Measurements from ENCODE around the gene MFN1.

DNA sequence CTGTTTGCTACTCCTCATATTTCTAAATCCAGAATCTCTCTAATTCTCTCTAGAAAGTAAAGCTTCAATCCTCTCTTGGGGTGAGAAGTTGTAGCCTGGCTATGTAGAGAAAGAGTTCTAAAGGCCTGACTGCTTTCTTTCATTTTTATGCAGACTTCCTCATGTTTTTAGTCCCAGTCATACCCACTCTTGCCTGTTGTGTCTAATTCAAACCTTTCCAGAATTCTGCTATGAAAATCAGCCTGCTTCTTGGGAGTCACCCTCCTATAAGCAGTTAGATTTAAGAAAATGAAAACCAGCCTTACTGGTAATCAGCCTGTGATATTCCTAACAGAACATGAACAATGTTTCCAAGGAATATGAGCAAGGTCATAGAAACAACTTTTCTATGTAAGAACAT lies 39.5 kb upstream of the MFN1 start:
- no peak for TF ChIP-seq POLR2AphosphoS5 (IDR thresholded peaks at IDR 0.05; ENCODE audit: low read depth)
- TF ChIP-seq, protein P1, sequence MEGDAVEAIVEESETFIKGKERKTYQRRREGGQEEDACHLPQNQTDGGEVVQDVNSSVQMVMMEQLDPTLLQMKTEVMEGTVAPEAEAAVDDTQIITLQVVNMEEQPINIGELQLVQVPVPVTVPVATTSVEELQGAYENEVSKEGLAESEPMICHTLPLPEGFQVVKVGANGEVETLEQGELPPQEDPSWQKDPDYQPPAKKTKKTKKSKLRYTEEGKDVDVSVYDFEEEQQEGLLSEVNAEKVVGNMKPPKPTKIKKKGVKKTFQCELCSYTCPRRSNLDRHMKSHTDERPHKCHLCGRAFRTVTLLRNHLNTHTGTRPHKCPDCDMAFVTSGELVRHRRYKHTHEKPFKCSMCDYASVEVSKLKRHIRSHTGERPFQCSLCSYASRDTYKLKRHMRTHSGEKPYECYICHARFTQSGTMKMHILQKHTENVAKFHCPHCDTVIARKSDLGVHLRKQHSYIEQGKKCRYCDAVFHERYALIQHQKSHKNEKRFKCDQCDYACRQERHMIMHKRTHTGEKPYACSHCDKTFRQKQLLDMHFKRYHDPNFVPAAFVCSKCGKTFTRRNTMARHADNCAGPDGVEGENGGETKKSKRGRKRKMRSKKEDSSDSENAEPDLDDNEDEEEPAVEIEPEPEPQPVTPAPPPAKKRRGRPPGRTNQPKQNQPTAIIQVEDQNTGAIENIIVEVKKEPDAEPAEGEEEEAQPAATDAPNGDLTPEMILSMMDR (IDR thresholded peaks at IDR 0.05; ENCODE audit: insufficient read depth, low read length) = no peak
- TF ChIP-seq, protein P2, sequence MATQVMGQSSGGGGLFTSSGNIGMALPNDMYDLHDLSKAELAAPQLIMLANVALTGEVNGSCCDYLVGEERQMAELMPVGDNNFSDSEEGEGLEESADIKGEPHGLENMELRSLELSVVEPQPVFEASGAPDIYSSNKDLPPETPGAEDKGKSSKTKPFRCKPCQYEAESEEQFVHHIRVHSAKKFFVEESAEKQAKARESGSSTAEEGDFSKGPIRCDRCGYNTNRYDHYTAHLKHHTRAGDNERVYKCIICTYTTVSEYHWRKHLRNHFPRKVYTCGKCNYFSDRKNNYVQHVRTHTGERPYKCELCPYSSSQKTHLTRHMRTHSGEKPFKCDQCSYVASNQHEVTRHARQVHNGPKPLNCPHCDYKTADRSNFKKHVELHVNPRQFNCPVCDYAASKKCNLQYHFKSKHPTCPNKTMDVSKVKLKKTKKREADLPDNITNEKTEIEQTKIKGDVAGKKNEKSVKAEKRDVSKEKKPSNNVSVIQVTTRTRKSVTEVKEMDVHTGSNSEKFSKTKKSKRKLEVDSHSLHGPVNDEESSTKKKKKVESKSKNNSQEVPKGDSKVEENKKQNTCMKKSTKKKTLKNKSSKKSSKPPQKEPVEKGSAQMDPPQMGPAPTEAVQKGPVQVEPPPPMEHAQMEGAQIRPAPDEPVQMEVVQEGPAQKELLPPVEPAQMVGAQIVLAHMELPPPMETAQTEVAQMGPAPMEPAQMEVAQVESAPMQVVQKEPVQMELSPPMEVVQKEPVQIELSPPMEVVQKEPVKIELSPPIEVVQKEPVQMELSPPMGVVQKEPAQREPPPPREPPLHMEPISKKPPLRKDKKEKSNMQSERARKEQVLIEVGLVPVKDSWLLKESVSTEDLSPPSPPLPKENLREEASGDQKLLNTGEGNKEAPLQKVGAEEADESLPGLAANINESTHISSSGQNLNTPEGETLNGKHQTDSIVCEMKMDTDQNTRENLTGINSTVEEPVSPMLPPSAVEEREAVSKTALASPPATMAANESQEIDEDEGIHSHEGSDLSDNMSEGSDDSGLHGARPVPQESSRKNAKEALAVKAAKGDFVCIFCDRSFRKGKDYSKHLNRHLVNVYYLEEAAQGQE (IDR thresholded peaks at IDR 0.05; ENCODE audit: insufficient replicate concordance, low read depth) = no peak
